SK-N-SH treated with all-trans-retinoic acid at 6 μM for 48 hours (cell line): ENCODE data around the gene ST6GALNAC1.

Source experiments
- CSDC2 ChIP-seq: fragments of 250-450 bp; sonication (Bioruptor Pico); IDR thresholded peaks from 2 replicates; pipeline ENCODE4 v1.5.0; 2020; ENCODE audit warnings: mild to moderate bottlenecking, moderate library complexity
- ESRRG ChIP-seq: fragments of 250-450 bp; sonication (Bioruptor Pico); IDR thresholded peaks from 2 replicates; pipeline ENCODE4 v1.6.1; 2021; ENCODE audit warnings: mild to moderate bottlenecking
- PPARA ChIP-seq: fragments of 250-450 bp; sonication (Bioruptor Pico); IDR thresholded peaks from 2 replicates; pipeline ENCODE4 v1.5.0; 2020; ENCODE audit warnings: mild to moderate bottlenecking, borderline replicate concordance
- TCF4 ChIP-seq: fragments of 250-450 bp; sonication (Bioruptor Pico); IDR thresholded peaks from 2 replicates; pipeline ENCODE4 v1.8.0; 2021; ENCODE audit warnings: mild to moderate bottlenecking, moderate library complexity, borderline replicate concordance
- TF ChIP-seq, protein P1 (sequence below): fragments of 250-450 bp; sonication (Bioruptor Pico); IDR thresholded peaks from 2 replicates; pipeline ENCODE4 v1.8.0; 2021; ENCODE audit warnings: low read depth, mild to moderate bottlenecking, moderate library complexity, borderline replicate concordance

DNA sequence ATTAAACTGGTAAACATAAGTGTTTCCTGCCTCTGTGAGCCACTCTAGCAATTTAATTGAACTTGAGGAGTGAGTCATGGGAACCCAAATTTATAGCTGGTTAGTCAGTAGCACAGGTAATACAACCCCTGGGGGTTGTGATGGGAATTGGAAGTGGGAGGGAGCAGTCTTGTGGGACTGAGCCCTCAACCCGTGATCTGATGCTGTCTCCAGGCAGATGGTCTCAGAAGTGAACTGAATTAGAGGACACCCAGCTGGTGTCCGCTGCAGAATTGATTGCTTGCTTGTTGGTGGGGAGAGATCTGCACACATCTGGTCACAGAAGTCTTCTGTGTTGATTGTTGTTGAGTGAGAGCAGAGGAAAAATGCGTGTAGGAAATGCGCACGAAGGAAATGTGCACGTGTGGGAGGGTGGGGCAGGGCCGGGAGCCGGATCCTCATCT, 50.2 kb downstream of the ST6GALNAC1 start:
- TF ChIP-seq CSDC2 (no peak), TCF4 (no peak), PPARA (CRISPR knock-in tag) (no peak), ESRRG (CRISPR knock-in tag) (no peak)
- TF ChIP-seq, protein P1, sequence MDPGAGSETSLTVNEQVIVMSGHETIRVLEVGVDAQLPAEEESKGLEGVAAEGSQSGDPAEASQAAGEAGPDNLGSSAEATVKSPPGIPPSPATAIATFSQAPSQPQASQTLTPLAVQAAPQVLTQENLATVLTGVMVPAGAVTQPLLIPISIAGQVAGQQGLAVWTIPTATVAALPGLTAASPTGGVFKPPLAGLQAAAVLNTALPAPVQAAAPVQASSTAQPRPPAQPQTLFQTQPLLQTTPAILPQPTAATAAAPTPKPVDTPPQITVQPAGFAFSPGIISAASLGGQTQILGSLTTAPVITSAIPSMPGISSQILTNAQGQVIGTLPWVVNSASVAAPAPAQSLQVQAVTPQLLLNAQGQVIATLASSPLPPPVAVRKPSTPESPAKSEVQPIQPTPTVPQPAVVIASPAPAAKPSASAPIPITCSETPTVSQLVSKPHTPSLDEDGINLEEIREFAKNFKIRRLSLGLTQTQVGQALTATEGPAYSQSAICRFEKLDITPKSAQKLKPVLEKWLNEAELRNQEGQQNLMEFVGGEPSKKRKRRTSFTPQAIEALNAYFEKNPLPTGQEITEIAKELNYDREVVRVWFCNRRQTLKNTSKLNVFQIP (CRISPR knock-in tag): no peak
